GM12801 (cell line): ENCODE data around the gene ALG9.

ENCODE experiments used
- TF ChIP-seq, protein P1 (sequence below): IDR thresholded peaks from one replicate; pipeline ENCODE4 v1.5.1; 2011; ENCODE audit warnings: control low read depth; ENCODE audit not compliant: insufficient read length; ENCODE audit errors: extremely low read depth

ALG9 gene

GRCh38 chr11:111878849-111879636 lies 7.7 kb upstream of the ALG9 start, which contains the start of the genes CFAP68 and FDXACB1:
CFAP68 (plus strand) TSS chr11:111879541; CDS start chr11:111879561, 20 bp downstream.
FDXACB1 (minus strand) TSS chr11:111879165; CDS start chr11:111879132, 33 bp downstream.
- TF ChIP-seq, protein P1, sequence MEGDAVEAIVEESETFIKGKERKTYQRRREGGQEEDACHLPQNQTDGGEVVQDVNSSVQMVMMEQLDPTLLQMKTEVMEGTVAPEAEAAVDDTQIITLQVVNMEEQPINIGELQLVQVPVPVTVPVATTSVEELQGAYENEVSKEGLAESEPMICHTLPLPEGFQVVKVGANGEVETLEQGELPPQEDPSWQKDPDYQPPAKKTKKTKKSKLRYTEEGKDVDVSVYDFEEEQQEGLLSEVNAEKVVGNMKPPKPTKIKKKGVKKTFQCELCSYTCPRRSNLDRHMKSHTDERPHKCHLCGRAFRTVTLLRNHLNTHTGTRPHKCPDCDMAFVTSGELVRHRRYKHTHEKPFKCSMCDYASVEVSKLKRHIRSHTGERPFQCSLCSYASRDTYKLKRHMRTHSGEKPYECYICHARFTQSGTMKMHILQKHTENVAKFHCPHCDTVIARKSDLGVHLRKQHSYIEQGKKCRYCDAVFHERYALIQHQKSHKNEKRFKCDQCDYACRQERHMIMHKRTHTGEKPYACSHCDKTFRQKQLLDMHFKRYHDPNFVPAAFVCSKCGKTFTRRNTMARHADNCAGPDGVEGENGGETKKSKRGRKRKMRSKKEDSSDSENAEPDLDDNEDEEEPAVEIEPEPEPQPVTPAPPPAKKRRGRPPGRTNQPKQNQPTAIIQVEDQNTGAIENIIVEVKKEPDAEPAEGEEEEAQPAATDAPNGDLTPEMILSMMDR, result peak; percentile 32

- TF ChIP-seq, protein P1, result no peak
These were observed 7.0 kb upstream of the ALG9 start for GRCh38 chr11:111878385-111878848.

DNA sequence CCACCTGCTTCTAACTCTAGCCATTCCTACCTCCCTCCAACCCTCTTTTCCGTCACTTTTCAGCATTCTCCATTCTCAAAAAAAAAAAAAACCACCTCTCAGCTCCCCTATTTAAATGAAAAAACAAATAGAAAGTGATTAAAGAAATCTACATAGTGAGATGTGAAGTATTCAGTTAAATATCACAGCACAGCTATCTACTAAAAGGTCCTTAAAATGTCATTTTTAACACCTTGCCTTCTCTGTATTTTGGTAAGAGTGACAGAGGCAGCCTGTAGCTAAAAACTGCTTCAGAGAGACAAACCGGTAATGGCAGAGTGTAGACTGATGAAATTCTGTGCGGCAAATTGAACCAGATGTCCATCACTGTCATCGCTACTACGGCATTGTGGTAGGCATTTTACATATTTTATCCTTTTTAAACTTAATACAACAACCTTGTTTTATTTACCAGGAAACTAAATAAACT lies 346 bp upstream of the ALG9 start:
- TF ChIP-seq, protein P1, result no peak

GRCh38 chr11:111870522-111870885 lies 877 bp downstream of the ALG9 start:
- TF ChIP-seq, protein P1, result no peak

- TF ChIP-seq, protein P1, result no peak
These were observed 1.3 kb downstream of the ALG9 start for GRCh38 chr11:111870113-111870512.

- TF ChIP-seq, protein P1, result no peak
These were observed 11.1 kb downstream of the ALG9 start for GRCh38 chr11:111860257-111860656.

- TF ChIP-seq, protein P1, result no peak
These were observed 15.9 kb downstream of the ALG9 start for GRCh38 chr11:111855506-111855905.
